OCI-LY1 (cell line): ENCODE results near the gene NCCRP1.

Experiments used
- CTCF ChIP-seq: fragments of 200-600 bp; sonication (generic), shearing (Covaris generic); IDR thresholded peaks from 2 replicates; pipeline ENCODE4 v1.5.1; 2017; ENCODE audit warnings: mild to moderate bottlenecking, antibody characterized with exemption, low read length, moderate library complexity, mixed read lengths
- EZH2 ChIP-seq: fragments of 200-600 bp; sonication (generic), shearing (Covaris generic); IDR thresholded peaks from 2 replicates; pipeline ENCODE4 v1.8.0; 2017; ENCODE audit warnings: borderline replicate concordance, mixed run types, mild to moderate bottlenecking, antibody characterized with exemption, low read length, moderate library complexity, mixed read lengths

DNA sequence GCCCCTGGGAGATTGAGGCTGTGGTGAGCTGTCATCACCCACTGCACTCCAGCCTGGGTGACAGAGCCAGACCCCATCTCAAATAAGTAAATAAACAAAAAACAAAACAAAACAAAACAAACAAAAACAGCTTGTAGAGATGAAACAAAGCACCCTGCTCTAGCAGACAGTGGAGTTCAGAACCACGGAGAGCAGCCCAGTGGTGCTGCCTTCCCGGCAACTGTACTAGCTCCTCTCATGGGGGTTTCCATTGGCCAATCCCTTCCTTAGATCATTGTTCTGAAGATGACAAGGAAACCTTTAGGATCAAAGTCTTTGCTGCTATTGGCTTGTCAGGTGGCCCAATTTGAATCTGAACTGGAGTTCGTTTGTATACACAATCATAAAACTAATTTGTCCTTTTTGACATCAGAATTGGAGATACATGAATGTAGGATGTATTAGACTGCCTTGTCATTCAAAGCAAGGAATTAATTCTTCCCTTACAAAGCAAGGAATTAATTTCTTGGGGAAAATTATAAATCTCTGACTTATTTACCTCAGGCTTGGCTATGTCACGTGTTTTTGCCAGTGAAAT lies 27.0 kb downstream of the NCCRP1 start:
- no peak for TF ChIP-seq CTCF
- no peak for TF ChIP-seq EZH2
